Transverse colon (tissue), 4 donors: ENCODE data around the gene MARCHF3. TPM values are rescaled to one million over a fixed set of nuclear protein-coding genes. Genes with fewer than 3 reads are reported as not detected.

Experiments
- DNase-seq: peaks from one replicate; pipeline ENCODE4 v3.0.0-alpha.2; 2019
- H3K27ac ChIP-seq, 4 donors: fragments of 200-600 bp; sonication (generic); 2 replicates each; pipeline ENCODE4 v1.5.1; 2016 to 2018; ENCODE audit warnings: inconsistent platforms in 4 of 4
- H3K27me3 ChIP-seq: fragments of 200-600 bp; sonication (generic); 2 replicates; pipeline ENCODE4 v1.5.1; 2017; ENCODE audit warnings: inconsistent platforms
- H3K36me3 ChIP-seq, 4 donors: fragments of 200-600 bp; sonication (generic); 2 replicates each; pipeline ENCODE4 v1.5.1; 2017 to 2019; ENCODE audit warnings: inconsistent platforms in 4 of 4
- H3K4me1 ChIP-seq, 4 donors: fragments of 200-600 bp; sonication (generic); 2 replicates each; pipeline ENCODE4 v1.5.1; 2017 to 2020; ENCODE audit warnings: inconsistent platforms in 4 of 4
- H3K4me3 ChIP-seq, 4 donors: fragments of 200-600 bp; sonication (generic); 1 replicate in 1 of 4; 2 replicates in 3 of 4; pipeline versions ENCODE4 v1.5.1 to v1.6.1; 2017 to 2019; ENCODE audit warnings: inconsistent platforms in 4 of 4
- H3K9me3 ChIP-seq, 2 donors: fragments of 200-600 bp; sonication (generic); 2 replicates each; pipeline ENCODE4 v1.5.1; 2017 to 2019; ENCODE audit warnings: inconsistent platforms in 2 of 2
- EP300 ChIP-seq: sonication (generic); formaldehyde crosslinking; IDR thresholded peaks from one replicate; pipeline ENCODE4 v1.6.1; 2017; ENCODE audit warnings: antibody characterized with exemption, low read depth
- POLR2A ChIP-seq: fragments of 450-650 bp; IDR thresholded peaks from one replicate; pipeline ENCODE4 v1.6.1; 2016; ENCODE audit warnings: antibody characterized with exemption, mild to moderate bottlenecking, moderate library complexity
- POLR2AphosphoS5 ChIP-seq, 3 donors: sonication (generic); formaldehyde crosslinking; IDR thresholded peaks; one replicate each; pipeline ENCODE4 v1.6.1; 2016; ENCODE audit warnings: antibody characterized with exemption in 3 of 3
- WGBS, 2 donors: methylation state at CpG; one replicate each; pipeline ENCODE4 v1.1.5; 2018; ENCODE audit warnings: low coverage in 1 of 2; 5-methylcytosine and 5-hydroxymethylcytosine counted together
- in situ Hi-C, 4 donors: fragments of 200-750 bp; cut with MboI; loops; one replicate each; pipeline versions ENCODE4 v1.15.0 to v1.15.1; 2017; ENCODE audit warnings: low sequenced_read_pairs in 3 of 4, low pct_ligation_motif_present in 1 of 4, low pct_unique_long_range_greater_than_20kb in 1 of 4
- intact Hi-C: fragments of 100-400 bp; cut with DNase I; formaldehyde crosslinking; loops from one replicate; pipeline ENCODE4 v1.15.1; 2023; ENCODE audit warnings: low total_unique reads
- total RNA-seq, 4 donors: library from RNA; depleted of rRNA; stranded (reverse); fragments of >200 nt; gene quantifications; one replicate each; pipeline ENCODE4 v1.1.0, GENCODE V29; 2016
- TF ChIP-seq, protein P1 (sequence below), 5 experiments: fragments of 200-600 bp in 3 of 5; fragments of 450-650 bp in 2 of 5; sonication (generic) in 3 of 5; IDR thresholded peaks; 1 replicate in 2 of 5; 2 replicates in 3 of 5; pipeline ENCODE4 v1.5.1; 2016 to 2017; ENCODE audit warnings: antibody characterized with exemption in 5 of 5, inconsistent platforms in 3 of 5, mild to moderate bottlenecking in 2 of 5, moderate library complexity in 1 of 5

Gene MARCHF3
- total RNA-seq, 4 donors from 2014 or later = 20.3 to 29.6 (median 23.0) TPM

DNA sequence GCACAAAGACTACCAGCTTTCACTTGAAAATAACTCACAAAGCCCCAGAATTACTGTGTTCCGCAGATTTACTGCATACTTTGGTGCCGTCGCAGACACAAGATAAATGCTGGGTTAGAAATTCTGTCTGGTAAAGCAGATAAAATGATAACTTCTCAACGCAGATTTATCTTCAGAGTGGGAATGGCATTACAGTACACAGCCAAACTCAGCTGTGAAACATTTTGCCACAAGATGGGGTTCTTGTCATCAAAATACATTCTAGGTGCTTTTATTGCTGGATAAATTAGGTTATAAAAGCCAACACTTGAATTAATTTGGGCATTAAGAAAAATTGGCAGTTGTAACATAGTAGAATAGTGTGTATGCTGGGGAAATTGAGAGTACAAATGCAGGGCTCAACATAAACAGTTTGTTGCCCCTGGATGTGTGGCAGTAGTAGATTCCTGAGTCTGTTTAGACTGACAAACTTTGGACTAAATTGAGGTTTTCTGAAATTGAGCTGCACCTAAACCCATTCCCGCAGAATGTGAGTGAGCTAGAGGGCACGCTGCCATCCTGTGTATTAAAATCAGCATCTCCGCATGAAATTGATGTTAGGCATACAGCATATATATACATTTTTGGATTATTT lies 192.3 kb downstream of the MARCHF3 start:
- no peaks in the 10 kb centered on the region for H3K9me3 ChIP-seq
- 84 to 92% methylated on average over 5 to 7 of the region's 7 CpGs for WGBS, 2 donors
- in situ Hi-C loops = loop anchor here in 1 of 4 donors (25.0 kb wide), 1 partner anchor 474 kb away; no protein-coding TSS in a partner anchor

GRCh38 chr5:126837242-126837641 lies 193.1 kb downstream of the MARCHF3 start:
- no peak for DNase-seq
- Histone ChIP-seq H3K4me3 (no peak overlapping the region), H3K4me1 (no peaks in the 10 kb centered on the region), H3K36me3 (peaks cover 0 to 7% (median 0%) of the 10 kb centered on the region in 4 donors), H3K9me3 (no peaks in the 10 kb centered on the region), H3K27ac (no peak overlapping the region), H3K27me3 (no peaks in the 10 kb centered on the region)
- TF ChIP-seq POLR2A (no peak), POLR2AphosphoS5 (IDR thresholded peaks at IDR 0.05) (no peak), EP300 (no peak)
- TF ChIP-seq, protein P1, sequence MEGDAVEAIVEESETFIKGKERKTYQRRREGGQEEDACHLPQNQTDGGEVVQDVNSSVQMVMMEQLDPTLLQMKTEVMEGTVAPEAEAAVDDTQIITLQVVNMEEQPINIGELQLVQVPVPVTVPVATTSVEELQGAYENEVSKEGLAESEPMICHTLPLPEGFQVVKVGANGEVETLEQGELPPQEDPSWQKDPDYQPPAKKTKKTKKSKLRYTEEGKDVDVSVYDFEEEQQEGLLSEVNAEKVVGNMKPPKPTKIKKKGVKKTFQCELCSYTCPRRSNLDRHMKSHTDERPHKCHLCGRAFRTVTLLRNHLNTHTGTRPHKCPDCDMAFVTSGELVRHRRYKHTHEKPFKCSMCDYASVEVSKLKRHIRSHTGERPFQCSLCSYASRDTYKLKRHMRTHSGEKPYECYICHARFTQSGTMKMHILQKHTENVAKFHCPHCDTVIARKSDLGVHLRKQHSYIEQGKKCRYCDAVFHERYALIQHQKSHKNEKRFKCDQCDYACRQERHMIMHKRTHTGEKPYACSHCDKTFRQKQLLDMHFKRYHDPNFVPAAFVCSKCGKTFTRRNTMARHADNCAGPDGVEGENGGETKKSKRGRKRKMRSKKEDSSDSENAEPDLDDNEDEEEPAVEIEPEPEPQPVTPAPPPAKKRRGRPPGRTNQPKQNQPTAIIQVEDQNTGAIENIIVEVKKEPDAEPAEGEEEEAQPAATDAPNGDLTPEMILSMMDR (IDR thresholded peaks at IDR 0.05) = no peak
- intact Hi-C loops = loop anchor here (10.0 kb wide), 1 partner anchor 658 kb away; no protein-coding TSS in a partner anchor
- in situ Hi-C loops = loop anchor here in 1 of 4 donors (25.0 kb wide), 1 partner anchor 475 kb away; no protein-coding TSS in a partner anchor
- 93 to 96% methylated on average over 3 to 4 of the region's 4 CpGs for WGBS, 2 donors

More for the DNA sequence above, 192.3 kb downstream of the MARCHF3 start:
- no peak for TF ChIP-seq POLR2AphosphoS5 (IDR thresholded peaks at IDR 0.05)
- TF ChIP-seq, protein P1 (IDR thresholded peaks at IDR 0.05) = peak; percentile 31 to 40 (median 38)
- Histone ChIP-seq H3K36me3 (peaks cover 0 to 4% (median 0%) of the 10 kb centered on the region in 4 donors), H3K4me1 (no peaks in the 10 kb centered on the region), H3K27me3 (no peaks in the 10 kb centered on the region), H3K27ac (no peak overlapping the region), H3K4me3 (no peak overlapping the region)
- no peak for DNase-seq
- intact Hi-C loops = loop anchor here (10.0 kb wide), 1 partner anchor 657 kb away; no protein-coding TSS in a partner anchor

DNA sequence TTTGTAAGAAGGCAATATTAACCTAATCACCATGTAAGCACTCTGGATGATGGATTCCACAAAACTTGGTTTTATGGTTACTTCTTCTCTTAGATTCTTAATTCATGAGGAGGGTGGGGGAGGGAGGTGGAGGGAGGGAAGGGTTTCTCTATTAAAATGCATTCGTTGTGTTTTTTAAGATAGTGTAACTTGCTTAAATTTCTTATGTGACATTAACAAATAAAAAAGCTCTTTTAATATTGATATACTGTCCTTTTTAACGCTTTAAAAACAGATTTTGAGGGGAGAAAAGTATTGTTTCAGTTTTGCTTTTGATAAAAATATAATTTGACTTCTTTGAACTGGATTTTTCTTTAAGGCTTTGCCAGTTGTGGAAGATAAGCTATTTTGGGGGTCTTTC lies 193.6 kb downstream of the MARCHF3 start:
- H3K4me1 ChIP-seq = no peaks in the 10 kb centered on the region
- in situ Hi-C loops (loop anchor here in 1 of 4 donors (25.0 kb wide), 1 partner anchor 476 kb away; no protein-coding TSS in a partner anchor), intact Hi-C loops (loop anchor here (10.0 kb wide), 1 partner anchor 658 kb away; no protein-coding TSS in a partner anchor)
- peaks cover 0 to 7% (median 0%) of the 10 kb centered on the region in 4 donors for H3K36me3 ChIP-seq
- no peak for TF ChIP-seq EP300
- no peak for TF ChIP-seq POLR2A
- TF ChIP-seq, protein P1 (IDR thresholded peaks at IDR 0.05) = no peak
- TF ChIP-seq POLR2AphosphoS5 (IDR thresholded peaks at IDR 0.05) = no peak
- H3K4me3 ChIP-seq = no peak overlapping the region
- H3K9me3 ChIP-seq = no peaks in the 10 kb centered on the region
- no peak for DNase-seq
- H3K27me3 ChIP-seq = no peaks in the 10 kb centered on the region
- 88 to 90% methylated on average over 2 of the region's 2 CpGs for WGBS, 2 donors
- no peak overlapping the region for H3K27ac ChIP-seq

GRCh38 chr5:126831156-126831555 lies 199.2 kb downstream of the MARCHF3 start:
- in situ Hi-C loops = loop anchor here in 1 of 4 donors (25.0 kb wide), 1 partner anchor 481 kb away; no protein-coding TSS in a partner anchor
- TF ChIP-seq, protein P1 (IDR thresholded peaks at IDR 0.05) = no peak
- TF ChIP-seq POLR2A = no peak
- no peak for TF ChIP-seq POLR2AphosphoS5 (IDR thresholded peaks at IDR 0.05)
- TF ChIP-seq EP300 = no peak

More at GRCh38 chr5:126831156-126831555, 199.2 kb downstream of the MARCHF3 start:
- no peak overlapping the region for H3K4me3 ChIP-seq
- WGBS, 2 donors = 31 to 80% methylated on average over 1 of the region's 1 CpG
- no peaks in the 10 kb centered on the region for H3K9me3 ChIP-seq
- H3K36me3 ChIP-seq = peaks cover 0 to 17% (median 0%) of the 10 kb centered on the region in 4 donors
- intact Hi-C loops = loop anchor here (10.0 kb wide), 1 partner anchor 664 kb away; no protein-coding TSS in a partner anchor
- no peaks in the 10 kb centered on the region for H3K4me1 ChIP-seq
- H3K27ac ChIP-seq = no peak overlapping the region
- no peaks in the 10 kb centered on the region for H3K27me3 ChIP-seq
- no peak for DNase-seq
